NCI-H2081 (cell line): ENCODE measurements around the gene JAKMIP1.

Experiments used
- DNase-seq, 2 experiments: peaks; one replicate each; lab custom pipeline; 2025; lab: John Stamatoyannopoulos, UW

Gene JAKMIP1

GRCh38 chr4:6200011-6200921 is at the start of gene JAKMIP1:
Gene JAKMIP1 (minus strand): TSS chr4:6200549. CDS start chr4:6112850, 87,699 bp downstream.
- DNase-seq = peak; percentile 64 to 70

- DNase-seq = no peak
These were observed 48.0 kb upstream of the JAKMIP1 start for GRCh38 chr4:6248394-6248793.

GRCh38 chr4:6246170-6246634 is 45.9 kb upstream of the JAKMIP1 start:
- no peak for DNase-seq

- no peak for DNase-seq
These were observed 45.2 kb upstream of the JAKMIP1 start for GRCh38 chr4:6245246-6246169.

- no peak for DNase-seq
These were observed 42.1 kb upstream of the JAKMIP1 start for GRCh38 chr4:6242271-6243029.

- no peak for DNase-seq
These were observed 40.9 kb upstream of the JAKMIP1 start for GRCh38 chr4:6241062-6241845.

- DNase-seq = no peak
These were observed 39.6 kb upstream of the JAKMIP1 start for GRCh38 chr4:6239968-6240367.

- no peak for DNase-seq
These were observed 39.1 kb upstream of the JAKMIP1 start for GRCh38 chr4:6239486-6239885.

GRCh38 chr4:6236816-6237390 is 36.6 kb upstream of the JAKMIP1 start:
- no peak for DNase-seq

- DNase-seq = no peak
These were observed 35.7 kb upstream of the JAKMIP1 start for GRCh38 chr4:6235901-6236640.

GRCh38 chr4:6235012-6235411 is 34.7 kb upstream of the JAKMIP1 start:
- no peak for DNase-seq

- no peak for DNase-seq
These were observed 33.6 kb upstream of the JAKMIP1 start for GRCh38 chr4:6233929-6234328.

- no peak for DNase-seq
These were observed 32.8 kb upstream of the JAKMIP1 start for GRCh38 chr4:6232836-6233785.

GRCh38 chr4:6231663-6232165 is 31.4 kb upstream of the JAKMIP1 start:
- no peak for DNase-seq

GRCh38 chr4:6230827-6231662 is 30.7 kb upstream of the JAKMIP1 start:
- no peak for DNase-seq

GRCh38 chr4:6230502-6230785 is 30.1 kb upstream of the JAKMIP1 start:
- DNase-seq = no peak

- DNase-seq = no peak
These were observed 29.5 kb upstream of the JAKMIP1 start for GRCh38 chr4:6229671-6230501.
